Dedifferentiated amniotic fluid mesenchymal stem cell (primary cell): ENCODE results near the gene ZNF582.
"Not testable (repeated sequence)": the region's sequence is repeated elsewhere in the genome, so short reads cannot be mapped to it uniquely, and the experiment has no call there.

Source experiments
- DNase-seq: peaks from one replicate; pipeline ENCODE4 v3.0.0-alpha.2; 2016; ENCODE audit errors: extremely low spot score

Gene ZNF582

DNA sequence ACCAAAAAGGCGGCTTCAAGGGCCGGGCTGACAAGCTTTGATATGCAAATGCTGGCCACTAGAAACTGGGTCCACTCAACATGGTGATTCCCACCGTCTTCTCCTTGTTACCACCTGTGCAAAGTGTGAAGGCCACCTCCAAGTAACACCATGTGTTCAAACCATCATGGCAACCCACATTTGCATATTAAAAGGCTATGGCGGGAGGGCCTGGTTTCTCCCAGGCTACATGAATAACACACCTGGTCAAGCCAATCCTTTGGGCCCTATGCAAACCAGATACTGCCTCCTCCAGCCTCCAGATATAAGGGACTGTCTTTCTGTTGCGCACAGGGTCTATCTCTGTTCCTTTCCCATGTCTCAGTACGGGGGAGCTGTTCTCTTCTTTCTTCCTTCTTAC is 42.1 kb downstream of the ZNF582 start:
- no peak for DNase-seq

- DNase-seq = peak; percentile 45
Measured at GRCh38 chr19:56350416-56351045, 42.8 kb downstream of the ZNF582 start.

DNA sequence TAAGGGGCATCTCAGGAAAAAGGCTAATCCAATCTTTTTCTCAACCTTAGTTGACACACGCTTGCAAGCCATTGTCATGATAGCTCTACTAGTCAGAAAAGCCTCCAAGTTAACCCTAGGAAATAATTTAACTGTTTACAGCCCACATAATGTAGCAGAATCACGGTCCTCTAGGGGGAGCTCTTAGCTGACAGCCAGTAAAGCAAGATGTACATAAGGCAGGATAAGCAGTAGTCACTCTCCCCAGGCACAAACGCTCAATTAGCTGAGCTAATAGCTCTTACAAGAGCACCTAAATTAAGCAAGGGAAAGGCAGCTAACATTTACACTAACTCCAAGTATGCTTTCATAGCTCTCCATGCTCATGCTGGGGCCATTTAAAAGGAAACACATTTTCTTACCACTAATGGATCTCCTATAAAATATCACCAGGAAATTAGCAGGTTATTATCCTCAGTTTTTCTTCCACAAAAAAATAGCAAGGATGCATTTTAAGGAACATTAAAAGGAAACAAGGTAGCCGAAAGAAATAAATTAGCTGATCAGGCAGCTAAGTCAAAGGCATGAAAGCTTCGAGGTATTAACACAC is 45.0 kb downstream of the ZNF582 start:
- no peak for DNase-seq

DNA sequence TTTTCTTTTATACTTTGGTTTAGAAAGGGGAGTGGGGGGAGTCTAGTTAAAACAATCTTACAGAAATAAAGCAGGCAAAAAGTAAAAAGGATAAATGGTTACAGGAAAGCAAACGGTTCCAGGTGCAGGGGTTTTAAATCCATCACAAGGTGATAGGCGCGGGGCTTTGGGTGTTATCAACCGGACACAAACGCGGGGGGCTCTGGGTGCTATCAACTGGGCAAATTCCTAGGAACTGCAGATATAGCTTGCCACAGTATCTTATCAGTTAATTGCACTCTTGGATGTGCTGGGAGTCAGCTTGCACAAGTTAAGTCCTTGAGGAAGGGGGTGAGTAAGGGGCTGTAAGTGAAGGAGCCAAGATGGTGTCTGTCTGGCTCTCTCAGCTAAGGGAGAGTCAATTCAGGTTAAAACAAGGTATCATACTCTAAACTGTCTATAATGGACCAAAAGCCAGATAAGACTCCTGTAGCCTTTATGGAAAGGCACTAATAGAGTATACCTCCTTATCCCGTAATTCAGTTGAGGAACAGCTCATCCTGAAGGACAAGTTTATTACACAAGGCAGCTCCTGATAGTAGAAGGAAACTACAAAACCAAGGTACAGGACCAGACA is 46.1 kb downstream of the ZNF582 start:
- DNase-seq = no peak

DNA sequence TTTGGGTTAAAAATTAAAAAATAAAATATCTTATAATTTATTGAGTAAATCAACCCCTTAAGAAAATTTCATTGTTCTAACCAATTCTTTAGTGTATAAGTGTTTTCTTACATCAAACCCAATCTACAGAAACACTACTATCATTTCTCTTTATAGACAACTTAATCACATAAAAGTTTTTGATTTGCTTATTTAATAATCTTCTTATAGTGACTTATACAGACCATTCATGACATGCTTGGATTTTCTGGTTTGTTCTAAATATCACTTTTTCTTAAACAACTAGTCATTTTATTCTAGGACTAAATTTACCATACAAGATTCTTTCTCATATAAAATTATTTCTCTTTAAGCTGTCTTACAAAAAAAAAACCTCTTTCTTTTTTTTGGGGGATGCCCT is 51.4 kb downstream of the ZNF582 start:
- no peak for DNase-seq

- not testable (repeated sequence) for DNase-seq
Measured at GRCh38 chr19:56339031-56339430, 54.3 kb downstream of the ZNF582 start.

DNA sequence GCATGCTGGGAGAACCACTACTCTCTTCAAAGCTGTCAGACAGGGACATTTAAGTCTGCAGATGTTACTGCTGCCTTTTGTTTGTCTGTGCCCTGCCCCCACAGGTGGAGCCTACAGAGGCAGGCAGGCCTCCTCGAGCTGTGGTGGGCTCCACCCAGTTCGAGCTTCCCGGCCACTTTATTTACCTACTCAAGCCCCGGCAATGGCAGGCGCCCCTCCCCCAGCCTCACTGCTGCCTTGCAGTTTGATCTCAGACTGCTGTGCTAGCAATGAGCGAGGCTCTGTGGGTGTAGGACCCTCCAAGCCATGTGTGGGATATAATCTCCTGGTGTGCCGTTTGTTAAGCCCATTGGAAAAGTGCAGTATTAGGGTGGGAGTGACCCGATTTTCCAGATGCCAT is 56.3 kb downstream of the ZNF582 start:
- not testable (repeated sequence) for DNase-seq

GRCh38 chr19:56335371-56335770 is 58.0 kb downstream of the ZNF582 start:
- not testable (repeated sequence) for DNase-seq

DNA sequence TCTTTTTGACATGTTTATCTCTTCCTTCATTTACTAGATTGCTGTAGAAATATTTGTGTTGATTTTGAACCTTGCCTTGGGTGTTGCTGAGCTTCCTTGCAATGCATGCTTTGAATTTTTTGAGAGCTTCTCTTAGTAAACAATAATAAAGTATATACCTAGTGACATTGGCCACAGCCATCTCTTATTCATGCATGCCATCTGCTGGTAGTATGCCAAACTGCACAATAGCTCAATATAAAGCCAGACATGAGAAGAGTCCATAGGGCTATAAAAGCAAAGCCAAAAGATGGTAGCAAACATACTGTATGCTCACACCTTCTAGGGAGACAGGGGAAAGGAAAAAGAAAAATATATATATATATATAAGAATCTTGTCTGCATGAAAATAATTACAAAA is 59.8 kb downstream of the ZNF582 start:
- no peak for DNase-seq
